ENCODE results near the gene BHLHE40.

DNA sequence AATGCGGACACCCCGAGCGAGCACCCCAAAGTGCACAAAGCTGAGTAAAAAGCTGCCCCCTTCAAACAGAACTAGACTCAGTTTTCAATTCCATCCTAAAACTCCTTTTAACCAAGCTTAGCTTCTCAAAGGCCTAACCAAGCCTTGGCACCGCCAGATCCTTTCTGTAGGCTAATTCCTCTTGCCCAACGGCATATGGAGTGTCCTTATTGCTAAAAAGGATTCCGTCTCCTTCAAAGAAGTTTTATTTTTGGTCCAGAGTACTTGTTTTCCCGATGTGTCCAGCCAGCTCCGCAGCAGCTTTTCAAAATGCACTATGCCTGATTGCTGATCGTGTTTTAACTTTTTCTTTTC lies 5.3 kb downstream of the BHLHE40 start:
- no peak for TF ChIP-seq SNAI2 (CRISPR knock-in tag; IDR thresholded peaks at IDR 0.05)
- TF ChIP-seq TSHZ2 (CRISPR knock-in tag; IDR thresholded peaks at IDR 0.05), result no peak
- TF ChIP-seq RARB (CRISPR knock-in tag; IDR thresholded peaks at IDR 0.05), result no peak
- TF ChIP-seq, protein P1, sequence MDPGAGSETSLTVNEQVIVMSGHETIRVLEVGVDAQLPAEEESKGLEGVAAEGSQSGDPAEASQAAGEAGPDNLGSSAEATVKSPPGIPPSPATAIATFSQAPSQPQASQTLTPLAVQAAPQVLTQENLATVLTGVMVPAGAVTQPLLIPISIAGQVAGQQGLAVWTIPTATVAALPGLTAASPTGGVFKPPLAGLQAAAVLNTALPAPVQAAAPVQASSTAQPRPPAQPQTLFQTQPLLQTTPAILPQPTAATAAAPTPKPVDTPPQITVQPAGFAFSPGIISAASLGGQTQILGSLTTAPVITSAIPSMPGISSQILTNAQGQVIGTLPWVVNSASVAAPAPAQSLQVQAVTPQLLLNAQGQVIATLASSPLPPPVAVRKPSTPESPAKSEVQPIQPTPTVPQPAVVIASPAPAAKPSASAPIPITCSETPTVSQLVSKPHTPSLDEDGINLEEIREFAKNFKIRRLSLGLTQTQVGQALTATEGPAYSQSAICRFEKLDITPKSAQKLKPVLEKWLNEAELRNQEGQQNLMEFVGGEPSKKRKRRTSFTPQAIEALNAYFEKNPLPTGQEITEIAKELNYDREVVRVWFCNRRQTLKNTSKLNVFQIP (CRISPR knock-in tag; IDR thresholded peaks at IDR 0.05; ENCODE audit: borderline replicate concordance, low read depth), result no peak; the same call in 1 of the 2 replicates
- TF ChIP-seq PPARA (CRISPR knock-in tag; IDR thresholded peaks at IDR 0.05; ENCODE audit: borderline replicate concordance), result no peak
- TF ChIP-seq PATZ1 (CRISPR knock-in tag; IDR thresholded peaks at IDR 0.05; ENCODE audit: borderline replicate concordance), result no peak
- TF ChIP-seq ISL1 (CRISPR knock-in tag; IDR thresholded peaks at IDR 0.05), result no peak
- no peak for TF ChIP-seq TCF4 (CRISPR knock-in tag; IDR thresholded peaks at IDR 0.05; ENCODE audit: borderline replicate concordance)
- TF ChIP-seq CSDC2 (CRISPR knock-in tag; IDR thresholded peaks at IDR 0.05), result no peak
- TF ChIP-seq ARNTL (CRISPR knock-in tag; IDR thresholded peaks at IDR 0.05; ENCODE audit: borderline replicate concordance, low read depth), result no peak
- no peak for TF ChIP-seq ZFP3 (CRISPR knock-in tag; IDR thresholded peaks at IDR 0.05)
- TF ChIP-seq OSR1 (CRISPR knock-in tag; IDR thresholded peaks at IDR 0.05), result no peak
- TF ChIP-seq GLIS3 (CRISPR knock-in tag; IDR thresholded peaks at IDR 0.05), result no peak
- TF ChIP-seq ESRRG (CRISPR knock-in tag; IDR thresholded peaks at IDR 0.05), result no peak
